Upper lobe of left lung (tissue), 4 donors: ENCODE data around the gene LMBR1.

Source experiments
- CTCF ChIP-seq, 6 experiments: fragments of 450-650 bp in 4 of 6; fragments of 200-600 bp in 2 of 6; sonication (generic) in 2 of 6; IDR thresholded peaks; one replicate each; pipeline ENCODE4 v1.5.1; 2016 to 2019; ENCODE audit warnings: antibody characterized with exemption in 6 of 6
- EP300 ChIP-seq, 4 donors: sonication (generic); formaldehyde crosslinking; IDR thresholded peaks; one replicate each; pipeline ENCODE4 v1.5.1; 2017; ENCODE audit warnings: antibody characterized with exemption in 4 of 4, control low read depth in 2 of 4
- POLR2A ChIP-seq, 4 donors: fragments of 450-650 bp; IDR thresholded peaks; one replicate each; pipeline ENCODE4 v1.5.1; 2016 to 2017; ENCODE audit warnings: antibody characterized with exemption in 4 of 4, mild to moderate bottlenecking in 2 of 4
- POLR2AphosphoS5 ChIP-seq, 2 donors: sonication (generic); formaldehyde crosslinking; IDR thresholded peaks; one replicate each; pipeline ENCODE4 v1.5.1; 2017; ENCODE audit warnings: antibody characterized with exemption in 2 of 2

DNA sequence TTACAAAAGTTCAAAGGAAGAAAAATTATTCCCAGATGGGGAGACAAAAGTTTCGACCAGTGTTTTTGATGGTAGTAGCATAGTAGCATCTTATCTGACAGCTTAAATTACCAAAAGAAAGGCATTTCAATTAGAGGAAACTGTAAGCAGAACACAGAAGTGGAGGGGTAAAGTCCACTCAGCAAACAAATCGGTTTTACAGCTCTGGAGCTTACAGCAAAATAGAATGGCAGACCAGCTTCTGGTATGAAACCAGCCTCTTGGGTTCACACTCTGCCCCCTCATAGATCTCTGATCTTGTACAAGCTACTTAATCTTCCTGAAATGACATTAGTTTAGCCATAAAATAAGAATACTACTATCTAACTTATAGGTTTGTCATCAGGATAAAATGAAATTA lies 133.8 kb downstream of the LMBR1 start:
- TF ChIP-seq CTCF (IDR thresholded peaks at IDR 0.05) (no peak), POLR2A (IDR thresholded peaks at IDR 0.05) (no peak), POLR2AphosphoS5 (IDR thresholded peaks at IDR 0.05) (no peak), EP300 (IDR thresholded peaks at IDR 0.05) (no peak)
